HG03521 (cell line): Measurements from ENCODE around the gene ULK3.
A peak's percentile ranks its signal among the peaks of the same experiment; 100 is the strongest.

Experiments used
- ATAC-seq: cut with Tn5 transposase; IDR thresholded peaks from one replicate; pipeline ENCODE4 v1.9.1; 2021; ENCODE audit warnings: mild to moderate bottlenecking, moderate library complexity; ENCODE audit not compliant: unreplicated experiment

Gene ULK3

DNA sequence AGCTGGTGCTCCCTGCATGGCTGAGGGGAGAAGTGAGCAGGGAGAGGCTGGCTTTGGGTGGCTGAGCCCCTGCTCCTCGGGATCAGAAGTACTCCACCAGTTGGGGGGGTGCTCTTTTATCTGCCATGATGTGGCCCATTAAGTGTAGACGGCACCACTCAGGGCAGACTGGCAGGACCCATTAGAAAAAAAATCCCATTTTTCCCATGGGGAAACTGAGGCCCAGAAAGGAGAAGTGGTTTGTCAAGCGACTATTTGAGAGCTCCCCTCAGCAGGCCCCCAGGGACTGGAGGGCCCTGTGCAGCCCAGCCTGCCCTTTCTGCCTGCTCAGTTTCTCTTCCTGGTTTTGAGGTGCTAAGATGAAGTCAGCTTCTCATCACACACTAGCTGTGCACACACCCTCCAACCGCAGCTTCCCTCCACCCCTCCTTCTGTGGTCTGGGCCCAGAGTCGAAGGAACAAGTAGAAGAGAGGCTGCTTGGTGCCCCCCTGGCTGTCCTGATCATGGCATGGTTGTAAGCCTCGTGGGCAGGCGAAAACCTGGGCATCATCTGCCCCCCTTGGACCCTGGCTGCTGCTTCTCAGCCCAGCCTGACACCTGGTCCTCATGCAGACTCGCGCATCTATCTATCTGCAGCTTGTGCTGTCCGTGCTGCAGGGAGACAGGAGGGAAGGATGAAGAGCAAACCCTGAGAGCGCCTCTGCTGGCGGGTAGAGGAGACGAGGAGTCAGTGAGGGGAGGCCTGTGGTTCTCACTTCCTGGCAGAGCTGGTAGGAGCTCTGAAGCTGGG, 55.5 kb downstream of the ULK3 start:
- ATAC-seq = peak; percentile 48

GRCh38 chr15:74786551-74787165, 56.3 kb downstream of the ULK3 start:
- no peak for ATAC-seq
